Activated B cell treated with CpG ODN at 0.5 μM for 24 hours (primary cell): ENCODE measurements around the gene ENO2. TPM values are rescaled to one million over a fixed set of nuclear protein-coding genes. Genes with fewer than 3 reads are reported as not detected.

ENCODE experiments used
- ATAC-seq: fragments of 200-7000 bp; cut with Tn5 transposase; one replicate; pipeline ENCODE4 v1.10.0; 2021; ENCODE audit warnings: low read depth, mild to moderate bottlenecking, moderate library complexity
- CTCF ChIA-PET: fragments of 350-600 bp; sonication (Branson Sonifier 250); formaldehyde crosslinking; loops from one replicate; lab custom pipeline; 2021; ENCODE audit warnings: antibody characterized with exemption; lab: Charles Lee
- POLR2A ChIA-PET: fragments of 350-600 bp; sonication (Branson Sonifier 250); formaldehyde crosslinking; loops from one replicate; lab custom pipeline; 2021; ENCODE audit warnings: antibody characterized with exemption; lab: Charles Lee
- DNase-seq: peaks from one replicate; pipeline ENCODE4 v3.0.0; 2022
- H3K27ac Mint-ChIP-seq: one replicate; pipeline ENCODE4 v1.8.0; 2020; ENCODE audit warnings: mixed read lengths
- H3K27me3 Mint-ChIP-seq: one replicate; pipeline ENCODE4 v1.8.0; 2021; ENCODE audit warnings: mixed read lengths
- H3K36me3 Mint-ChIP-seq: one replicate; pipeline ENCODE4 v1.8.0; 2021; ENCODE audit warnings: low read depth, mixed read lengths
- H3K4me1 Mint-ChIP-seq: one replicate; pipeline ENCODE4 v1.8.0; 2021; ENCODE audit warnings: mixed read lengths
- H3K4me3 Mint-ChIP-seq: one replicate; pipeline ENCODE4 v1.8.0; 2020; ENCODE audit warnings: mild to moderate bottlenecking, mixed read lengths
- H3K9me3 Mint-ChIP-seq: one replicate; pipeline ENCODE4 v1.8.0; 2020; ENCODE audit warnings: mixed read lengths
- CTCF ChIP-seq: fragments of 200-600 bp; IDR thresholded peaks from one replicate; pipeline ENCODE4 v1.8.0; 2022; ENCODE audit warnings: antibody characterized with exemption, mild to moderate bottlenecking
- intact Hi-C: fragments of 100-400 bp; cut with micrococcal nuclease; formaldehyde crosslinking; loops from one replicate; pipeline ENCODE4 v1.15.1; 2024
- total RNA-seq: library from RNA; stranded (reverse); gene quantifications from 2 replicates; pipeline ENCODE4 v1.2.3, GENCODE V29; 2022

The ENO2 gene
- total RNA-seq, 1 donor from 2014 or later, result 31.0 TPM

GRCh38 chr12:6925540-6926279 is 11.3 kb downstream of the ENO2 start:
- Mint-ChIP-seq H3K27ac (no peak overlapping the region), H3K27me3 (no peaks in the 10 kb centered on the region), H3K4me1 (peaks cover 64% of the 10 kb centered on the region), H3K9me3 (no peaks in the 10 kb centered on the region), H3K36me3 (no peaks in the 10 kb centered on the region), H3K4me3 (peak overlapping the region; percentile 11)
- ChIA-PET POLR2A (interaction anchor here (0.9 to 7.3 kb wide), 12 partner anchors 10 to 182 kb away, joined by 3 to 89 read pairs (median 4); partner anchors contain the start of genes C12orf57, PTPN6, RNU7-1 and SPSB2), CTCF (interaction anchor here (0.7 to 3.4 kb wide), 12 partner anchors 9 to 187 kb away, joined by 3 to 23 read pairs (median 7); partner anchors contain the start of genes C12orf57, RNU7-1 and SPSB2)
- intact Hi-C loops, result loop anchor here (10.0 kb wide), 1 partner anchor 709 kb away; no protein-coding TSS in a partner anchor
- DNase-seq, result no peak
- no peak for TF ChIP-seq CTCF
- no peak for ATAC-seq

GRCh38 chr12:6927379-6928021 is 13.1 kb downstream of the ENO2 start, which contains the start of gene ATN1:
TSS of gene ATN1 (plus strand) at chr12:6927959. CDS start at chr12:6934002, 6,043 bp downstream.
- ATAC-seq (peak; percentile 42), DNase-seq (peak; percentile 58)
- ChIA-PET POLR2A (interaction anchor here (0.6 to 7.3 kb wide), 13 partner anchors 9 to 160 kb away, joined by 3 to 89 read pairs (median 7); partner anchors contain the start of genes C12orf57, ENO2 and RNU7-1), CTCF (interaction anchor here (0.7 to 3.4 kb wide), 4 partner anchors 10 to 94 kb away, joined by 3 to 23 read pairs (median 5); partner anchors contain the start of genes C12orf57 and RNU7-1)
- Mint-ChIP-seq H3K9me3 (no peaks in the 10 kb centered on the region), H3K36me3 (no peaks in the 10 kb centered on the region), H3K4me3 (peak within 1 kb of the TSS; percentile 86), H3K27ac (peak within 1 kb of the TSS; percentile 86), H3K4me1 (peaks cover 54% of the 10 kb centered on the region), H3K27me3 (no peaks in the 10 kb centered on the region)
- TF ChIP-seq CTCF, result no peak
- intact Hi-C loops, result loop anchor here (10.0 kb wide), 1 partner anchor 707 kb away; no protein-coding TSS in a partner anchor

- POLR2A ChIA-PET, result interaction anchor here (0.5 to 7.3 kb wide), 12 partner anchors 8 to 55 kb away, joined by 3 to 89 read pairs (median 6); partner anchors contain the start of genes C12orf57, ENO2, RNU7-1 and SPSB2
- no peak for DNase-seq
- H3K4me1 Mint-ChIP-seq, result peaks cover 48% of the 10 kb centered on the region
Observed at GRCh38 chr12:6928022-6928702, 13.8 kb downstream of the ENO2 start.

More at GRCh38 chr12:6928022-6928702, 13.8 kb downstream of the ENO2 start:
- TF ChIP-seq CTCF, result no peak
- intact Hi-C loops, result loop anchor here (10.0 kb wide), 1 partner anchor 707 kb away; no protein-coding TSS in a partner anchor
- Mint-ChIP-seq H3K36me3 (peaks cover 2% of the 10 kb centered on the region), H3K27ac (peak overlapping the region; percentile 85), H3K27me3 (no peaks in the 10 kb centered on the region), H3K9me3 (no peaks in the 10 kb centered on the region), H3K4me3 (peak overlapping the region; percentile 86)
- ATAC-seq, result peak; percentile 18
- CTCF ChIA-PET, result interaction anchor here (1.0 to 1.5 kb wide), 2 partner anchors 10 to 16 kb away, joined by 3 to 9 read pairs; no protein-coding TSS in a partner anchor
